HUDEP-2 (cell line): ENCODE data around the gene ANKRD44.

Experiments
- DNase-seq, 76 experiments: peaks; one replicate each; lab custom pipeline; 2025; ENCODE audit not compliant: unreplicated experiment in 76 of 76; lab: John Stamatoyannopoulos, UW

The ANKRD44 gene

DNA sequence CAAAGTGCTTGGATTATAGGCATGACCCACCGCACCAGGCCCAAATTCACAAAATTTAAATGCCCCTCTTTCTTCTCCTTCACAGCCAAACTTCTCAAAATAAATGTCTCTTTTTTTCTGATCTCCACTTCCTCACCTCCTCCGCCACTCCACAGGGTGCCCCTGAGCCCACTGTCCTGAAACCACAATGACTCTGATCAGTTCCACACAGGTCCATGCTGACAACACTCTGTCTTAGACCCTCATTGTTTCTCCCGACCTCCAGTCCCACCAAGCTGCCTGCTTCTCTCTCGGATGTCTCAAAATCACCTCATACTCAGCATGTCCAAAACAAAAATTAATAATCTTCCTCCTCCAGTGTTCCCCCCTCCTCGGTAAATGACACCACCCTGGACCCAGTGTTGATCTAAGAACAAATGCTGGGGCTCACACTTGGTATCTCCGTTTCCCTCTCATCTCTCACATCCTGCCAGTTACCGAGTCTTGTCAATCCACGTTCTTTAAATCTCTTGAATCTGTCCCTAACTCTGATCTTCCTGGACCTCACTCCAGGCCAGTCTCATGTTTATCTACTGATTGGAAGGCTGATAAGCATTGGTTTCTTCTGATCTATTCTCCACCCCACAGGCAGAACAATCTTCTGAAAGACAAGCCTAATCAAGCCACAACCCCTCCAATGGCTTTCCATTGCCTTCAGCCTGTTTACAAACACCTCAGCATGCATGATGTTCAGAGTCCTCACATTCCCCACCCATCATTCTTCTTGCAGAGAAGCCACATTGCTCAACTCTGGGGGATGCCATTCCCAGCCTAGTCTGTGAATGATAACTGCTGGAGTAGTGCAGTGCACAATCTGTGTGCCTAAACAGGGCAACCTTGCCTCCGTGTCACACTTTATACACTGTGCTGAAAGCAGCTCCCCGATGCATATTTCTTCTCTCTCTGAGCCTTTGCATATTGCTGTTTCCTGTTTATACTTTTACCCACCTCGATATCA, 12.4 kb upstream of the ANKRD44 start:
- DNase-seq: no peak

DNA sequence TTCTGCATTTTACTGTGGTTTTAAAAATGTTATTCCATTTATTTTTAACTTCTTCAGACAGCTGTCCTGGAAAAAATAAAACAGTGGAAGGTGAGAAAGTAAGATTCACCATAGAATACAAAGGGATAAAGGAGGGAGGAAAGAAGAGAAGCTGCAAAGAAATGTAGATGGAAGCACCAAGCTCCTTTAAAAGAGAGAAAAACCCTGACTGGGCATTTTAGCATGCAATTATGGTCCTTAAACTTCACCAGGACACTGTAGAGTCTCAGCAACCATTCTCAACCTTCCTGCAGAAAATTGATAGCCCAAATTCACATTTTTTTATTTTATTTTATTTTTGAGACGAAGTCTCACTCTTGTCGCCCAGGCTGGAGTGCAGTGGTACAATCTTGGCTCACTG, 11.6 kb upstream of the ANKRD44 start:
- DNase-seq: no peak

DNA sequence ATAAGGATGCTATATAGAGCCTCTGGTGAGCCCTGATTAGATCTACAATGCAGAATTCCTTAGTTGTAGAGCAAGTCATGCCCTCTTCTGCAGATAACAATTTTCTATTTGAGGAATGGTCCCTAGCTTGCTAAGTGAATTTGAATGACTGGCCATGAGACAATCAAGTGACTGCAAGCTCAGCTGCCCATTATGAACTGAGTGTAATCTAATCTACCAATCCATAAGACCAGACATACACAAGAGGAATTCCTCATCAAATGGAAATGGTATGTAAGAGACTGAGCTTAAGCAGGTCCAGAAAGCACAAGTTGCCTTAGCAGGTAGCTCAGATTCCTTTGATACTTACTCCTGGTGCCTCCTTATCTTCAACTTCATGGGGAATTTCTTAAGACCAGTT, 4.8 kb upstream of the ANKRD44 start:
- DNase-seq: no peak

DNA sequence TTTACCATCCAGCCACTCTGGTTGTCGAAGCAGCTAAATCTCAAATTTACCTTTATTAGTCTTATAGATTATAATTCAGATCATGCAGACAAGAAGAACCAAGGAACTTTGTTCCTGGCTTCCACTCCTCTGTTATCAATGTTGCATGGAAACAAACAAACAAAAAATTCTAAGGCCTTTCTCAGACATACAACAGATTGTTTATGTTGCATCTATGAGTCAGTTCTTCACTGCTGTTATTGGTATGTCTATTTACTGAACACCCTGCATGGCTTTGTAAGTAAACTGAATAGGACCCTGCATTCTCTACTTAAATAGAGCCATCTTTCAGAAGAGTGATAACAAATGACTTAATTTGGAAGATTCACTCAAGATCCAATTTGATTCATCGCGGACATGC, 1.6 kb upstream of the ANKRD44 start:
- no peak for DNase-seq

DNA sequence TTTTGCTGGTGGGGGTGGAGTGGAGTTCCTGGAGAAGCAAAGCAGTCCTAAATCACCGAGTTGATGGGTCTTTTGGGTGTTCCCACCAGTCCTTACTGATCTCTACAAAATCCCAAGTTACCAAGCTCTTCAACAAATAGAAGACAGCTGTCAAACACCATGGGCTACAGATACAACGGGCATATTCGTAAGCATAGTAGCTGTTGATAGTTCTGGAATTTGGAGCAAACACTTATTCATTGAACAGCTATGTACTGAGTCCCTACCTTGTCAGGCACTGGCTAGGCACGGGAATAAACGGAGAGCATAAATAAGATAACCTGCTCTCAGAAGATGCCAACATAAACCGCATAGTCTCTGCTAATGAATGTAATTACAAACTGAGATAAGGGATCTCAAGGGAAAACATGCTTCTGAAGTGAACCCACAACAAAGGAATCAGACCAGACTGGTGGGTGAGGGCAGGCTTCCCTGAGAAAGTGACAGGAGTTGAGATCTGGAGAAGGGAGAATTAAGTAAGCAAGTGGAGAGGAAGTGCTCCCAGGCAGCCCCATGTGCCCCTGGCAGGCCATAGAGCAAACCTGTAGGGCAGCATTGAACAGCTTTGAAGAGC, 947 bp upstream of the ANKRD44 start:
- no peak for DNase-seq

DNA sequence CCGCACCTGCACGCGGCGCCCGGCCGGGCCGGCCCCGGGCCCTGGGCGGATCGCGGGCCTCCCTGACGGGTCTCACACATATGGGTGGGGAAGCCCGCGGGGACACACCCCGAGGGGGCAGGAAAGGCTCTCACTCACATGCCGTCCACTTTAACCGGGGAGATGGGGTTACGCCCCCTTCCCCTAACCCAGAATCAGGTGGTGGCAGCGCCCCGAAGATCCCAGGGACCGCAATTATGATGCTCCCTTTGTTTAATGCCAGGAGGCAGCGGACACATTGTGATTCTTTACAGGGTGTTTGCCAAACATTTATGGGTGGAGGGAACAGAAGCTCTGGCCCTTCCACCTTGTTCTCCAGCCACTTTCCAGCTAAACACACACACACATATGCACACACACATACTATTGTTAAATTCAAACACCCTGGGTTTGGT, 424 bp upstream of the ANKRD44 start:
- no peak for DNase-seq

DNA sequence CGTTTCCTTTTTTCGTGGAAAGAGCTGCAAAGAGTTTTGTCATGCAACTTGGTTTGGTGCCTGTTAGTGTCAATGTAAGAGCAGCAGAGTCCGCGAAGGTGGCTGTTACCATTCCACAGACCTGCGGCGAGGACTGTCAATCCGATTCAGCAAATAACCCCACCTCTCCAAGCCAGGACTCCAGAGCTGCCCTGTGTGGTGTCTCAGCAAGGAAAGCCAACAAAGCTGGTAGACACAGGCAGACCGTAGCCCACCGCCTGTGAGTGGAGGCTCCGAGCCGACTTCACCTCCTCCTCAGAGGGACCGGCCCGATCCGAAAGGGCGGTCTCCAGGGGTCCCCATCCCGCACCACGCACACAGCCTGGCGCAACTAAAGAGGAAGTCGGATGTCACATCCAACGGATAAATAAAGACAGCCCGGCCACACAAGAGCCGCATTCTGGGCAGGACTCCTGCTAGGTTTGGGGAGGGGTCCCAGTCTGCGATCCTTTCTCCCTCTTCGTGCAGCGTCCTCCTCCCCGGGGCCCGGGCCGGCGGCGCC, 819 bp downstream of the ANKRD44 start:
- DNase-seq: no peak

DNA sequence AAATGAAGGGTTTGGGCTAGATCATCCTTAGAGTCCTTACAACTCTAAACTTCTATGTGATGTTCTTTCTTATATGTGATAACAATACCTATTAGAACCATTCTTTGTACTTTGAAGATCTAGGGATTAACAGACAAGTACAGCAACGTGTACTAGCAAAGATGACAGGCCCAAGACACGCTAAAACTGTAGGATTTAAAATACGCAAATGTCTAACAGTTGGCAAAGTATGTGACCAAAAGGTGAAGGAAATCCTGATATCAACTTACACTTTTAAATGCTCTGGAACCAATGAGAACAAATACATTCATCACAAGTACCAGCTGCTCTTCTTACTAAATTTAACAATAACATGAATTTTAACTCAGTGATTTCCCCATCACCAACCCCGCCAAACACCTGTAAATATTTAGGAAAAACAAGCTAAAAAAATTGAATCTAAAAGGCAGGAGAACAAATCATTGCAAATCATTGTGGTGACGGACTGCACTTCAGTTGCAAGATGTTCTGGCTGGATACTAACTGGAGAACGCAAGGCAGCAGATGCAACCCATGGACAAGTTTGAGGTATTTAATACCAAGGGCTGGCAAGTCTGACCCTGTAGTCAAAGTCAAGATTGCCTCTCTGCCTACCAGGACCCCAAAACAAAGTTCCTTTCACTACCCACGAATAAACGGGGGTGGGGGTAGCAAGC, 1.4 kb downstream of the ANKRD44 start:
- DNase-seq: no peak

DNA sequence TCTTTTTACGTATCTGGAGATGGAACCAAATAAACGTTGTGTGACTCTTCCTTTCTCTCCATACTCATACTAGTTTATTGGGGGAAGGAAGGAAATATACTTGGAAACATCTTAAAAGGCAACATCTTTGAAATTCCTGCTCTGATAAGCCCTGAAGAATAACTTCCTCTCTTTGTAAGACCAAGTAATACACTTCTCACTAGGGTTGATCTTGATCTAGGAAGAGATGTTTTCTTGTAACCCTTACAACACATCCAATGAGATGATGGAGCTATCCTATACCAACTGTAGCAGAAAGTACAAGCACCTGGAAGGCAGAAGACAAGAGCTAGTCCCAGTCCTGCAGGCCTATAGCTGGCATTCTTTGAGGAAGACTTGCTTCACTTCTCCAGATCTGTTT, 2.0 kb downstream of the ANKRD44 start:
- DNase-seq: no peak

DNA sequence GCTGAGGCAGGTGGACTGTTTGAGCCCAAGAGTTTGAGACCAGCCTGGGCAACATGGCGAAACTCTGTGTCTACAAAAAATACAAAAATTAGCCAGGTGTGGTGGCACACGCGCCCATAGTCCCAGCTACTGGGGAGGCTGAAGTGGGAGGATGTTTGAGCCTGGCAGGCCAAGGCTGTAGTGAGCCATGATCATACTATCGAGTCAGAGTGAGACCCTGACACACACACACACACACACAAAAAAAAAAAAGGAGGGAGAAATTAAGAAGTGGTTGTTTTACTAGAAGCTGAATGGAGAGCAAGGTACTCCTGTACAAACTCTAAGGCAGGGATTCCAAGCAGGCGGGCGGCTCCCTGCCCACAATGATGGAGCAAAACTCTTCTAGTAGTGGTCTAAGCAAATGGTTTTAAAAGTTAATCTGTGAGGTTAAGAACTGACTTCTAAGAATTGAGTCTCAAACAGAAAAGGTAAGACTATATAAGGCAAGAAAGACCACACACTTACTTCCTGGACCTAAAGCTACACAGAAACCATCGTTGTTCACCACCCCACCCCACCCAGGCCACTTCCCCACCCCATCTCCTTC, 2.6 kb downstream of the ANKRD44 start:
- DNase-seq: no peak

DNA sequence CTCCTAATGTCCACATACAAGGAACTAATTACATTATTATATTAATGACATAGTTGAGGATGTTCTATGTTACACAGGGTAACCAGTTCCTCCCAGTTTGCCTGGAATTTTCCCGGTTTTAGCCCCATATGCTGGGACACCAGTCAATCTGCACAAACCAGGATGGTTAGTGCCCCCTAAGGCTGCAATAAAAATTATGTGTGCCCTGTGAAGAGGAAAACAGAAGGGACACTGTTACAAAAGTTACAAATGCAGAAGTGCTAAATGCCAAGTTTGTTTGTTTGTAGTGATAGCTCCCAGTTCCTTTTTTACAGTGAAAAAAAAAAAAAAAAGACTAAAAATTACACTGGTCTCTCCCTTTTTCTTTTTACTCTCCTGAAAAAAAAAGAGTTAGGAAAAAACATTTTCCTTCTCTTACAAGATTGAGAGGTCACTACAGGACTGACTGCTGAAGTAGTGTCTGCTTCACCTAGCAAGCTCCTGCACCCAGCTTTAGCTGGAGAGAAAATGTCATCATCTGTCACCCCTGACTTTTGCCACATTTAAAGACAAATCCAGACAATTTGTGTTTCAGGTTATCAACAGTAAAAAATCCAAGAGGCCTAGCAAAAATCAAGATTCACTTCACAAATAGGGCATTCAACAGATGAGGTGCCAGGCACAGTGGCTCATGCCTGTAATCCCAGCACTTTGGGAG, 3.2 kb downstream of the ANKRD44 start:
- no peak for DNase-seq

DNA sequence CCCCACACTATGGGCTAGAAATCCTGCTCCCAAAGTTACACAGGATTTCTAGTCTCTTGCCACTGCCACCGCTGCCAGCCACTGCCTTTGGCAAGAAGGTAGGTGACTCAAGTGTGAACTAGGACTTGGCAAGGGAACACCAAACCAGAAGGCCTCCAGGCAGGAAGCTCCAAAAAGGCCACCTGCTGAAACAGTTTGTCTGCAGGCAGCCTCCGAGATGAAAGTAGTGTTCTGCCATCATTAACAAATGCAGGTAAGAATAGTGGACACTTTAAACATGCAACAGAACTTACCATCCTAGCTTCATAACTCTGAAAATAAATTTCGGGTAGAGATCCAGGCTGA, 3.9 kb downstream of the ANKRD44 start:
- no peak for DNase-seq

DNA sequence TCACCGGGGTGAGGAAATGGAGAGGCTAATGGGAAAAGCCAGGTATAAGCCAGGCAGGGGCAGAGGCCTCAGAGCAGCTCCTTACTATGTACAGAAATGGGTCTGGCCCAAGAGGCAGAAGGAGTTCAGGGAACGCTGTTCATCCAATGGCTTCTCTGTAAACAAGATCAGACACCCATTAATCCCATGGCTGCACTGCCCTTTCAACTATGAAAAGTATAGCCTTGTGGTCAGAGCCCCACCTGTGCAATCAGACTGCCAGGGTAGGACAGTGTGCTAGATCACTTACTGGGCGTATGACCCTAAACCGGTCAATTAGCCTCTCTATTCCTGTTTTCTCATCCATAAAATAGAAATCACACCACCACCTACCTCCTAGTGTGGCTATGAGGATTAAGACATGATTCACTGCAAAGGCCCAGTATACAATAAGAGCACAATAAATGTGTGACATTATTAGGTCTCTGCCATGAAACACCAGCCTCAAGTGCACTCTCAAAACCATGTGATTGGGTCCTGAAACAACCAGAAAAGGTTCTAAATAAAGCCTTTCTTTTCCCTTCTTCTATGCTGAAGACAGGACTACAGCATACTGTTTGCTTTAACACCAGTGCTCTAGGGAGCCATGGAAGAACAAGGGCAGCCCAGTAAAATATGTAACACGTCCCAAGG, 4.4 kb downstream of the ANKRD44 start:
- no peak for DNase-seq

DNA sequence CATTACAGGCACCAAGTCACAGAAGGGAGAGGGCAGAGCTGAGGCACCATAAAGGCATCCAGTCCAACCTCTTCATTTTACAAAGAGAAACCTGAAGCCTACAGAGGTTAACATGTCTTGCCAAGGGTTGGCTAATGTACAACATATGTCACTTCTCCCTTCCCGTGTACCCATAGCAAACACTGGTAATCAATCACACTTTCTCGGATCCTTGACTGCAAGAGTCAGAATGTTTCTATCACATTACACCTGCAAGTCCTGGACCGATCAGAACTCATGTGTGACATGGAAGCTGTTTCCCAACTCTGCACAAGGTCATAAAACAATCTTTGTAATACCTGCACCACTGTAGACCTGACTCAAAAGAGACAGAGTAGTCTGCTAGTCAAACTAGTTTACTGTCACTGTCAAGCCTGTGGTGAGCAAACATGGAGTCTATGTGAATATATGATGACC, 6.0 kb downstream of the ANKRD44 start:
- DNase-seq: no peak

DNA sequence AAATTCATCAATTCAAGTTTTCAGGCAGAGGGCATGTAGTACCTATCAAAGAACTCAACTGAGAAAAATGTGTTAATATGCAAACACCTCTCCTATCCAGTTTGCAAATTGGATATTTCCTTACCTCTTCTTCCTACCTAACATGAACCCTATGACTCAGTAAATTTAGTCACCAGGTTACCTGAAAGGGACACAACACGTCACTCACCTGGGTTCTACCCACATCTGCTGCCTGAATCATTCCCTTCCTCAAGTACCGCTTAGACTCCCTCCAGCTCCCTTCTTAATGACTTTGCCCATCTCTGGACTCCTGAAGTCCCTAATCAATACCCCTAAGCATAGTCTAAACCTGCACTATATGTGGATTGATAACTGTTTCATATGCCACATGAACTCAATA, 10.4 kb downstream of the ANKRD44 start:
- DNase-seq: no peak

DNA sequence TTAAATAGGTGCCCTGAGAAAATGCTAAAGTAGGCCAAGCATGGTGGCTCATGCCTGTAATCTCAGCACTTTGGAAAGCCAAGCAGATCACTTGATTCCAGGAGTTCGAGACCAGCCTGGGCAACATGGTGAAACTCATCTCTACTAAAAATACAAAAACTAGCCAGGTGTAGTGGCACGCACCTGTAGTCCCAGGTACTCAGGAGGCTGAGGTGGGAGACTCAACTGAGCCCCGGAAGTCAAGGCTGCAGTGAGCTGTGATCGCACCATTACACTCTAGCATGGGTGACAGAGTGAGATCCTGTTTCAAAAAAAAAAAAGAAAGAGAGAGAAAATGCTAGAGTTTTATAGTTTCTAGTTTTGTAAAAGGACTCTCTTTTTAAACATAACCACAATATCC, 12.0 kb downstream of the ANKRD44 start:
- DNase-seq: no peak

DNA sequence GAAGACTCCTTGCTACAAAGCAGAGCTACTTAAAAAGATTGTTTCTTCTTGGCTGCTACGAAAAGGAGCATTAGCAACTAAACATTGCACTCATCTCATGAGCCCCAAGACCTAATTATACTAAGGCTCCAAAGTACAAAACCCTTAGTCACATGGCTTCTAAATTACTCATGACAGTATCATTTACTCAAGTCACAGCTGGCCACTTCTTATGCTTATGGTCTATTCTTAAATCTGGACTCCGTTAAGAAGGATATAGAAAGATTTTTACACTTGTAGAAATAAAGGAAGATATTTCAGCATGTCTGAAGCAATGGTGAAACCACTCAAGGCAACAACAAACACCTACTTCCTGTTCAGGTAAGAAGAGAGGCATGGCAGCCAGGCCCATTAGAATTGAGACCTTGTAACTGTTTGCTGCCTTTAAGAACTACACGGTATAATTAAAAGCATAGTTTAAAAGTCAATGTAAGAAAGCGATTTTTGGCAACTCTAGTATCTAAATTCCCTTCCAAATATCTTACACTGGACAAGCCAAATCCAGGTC, 12.7 kb downstream of the ANKRD44 start:
- DNase-seq: no peak

DNA sequence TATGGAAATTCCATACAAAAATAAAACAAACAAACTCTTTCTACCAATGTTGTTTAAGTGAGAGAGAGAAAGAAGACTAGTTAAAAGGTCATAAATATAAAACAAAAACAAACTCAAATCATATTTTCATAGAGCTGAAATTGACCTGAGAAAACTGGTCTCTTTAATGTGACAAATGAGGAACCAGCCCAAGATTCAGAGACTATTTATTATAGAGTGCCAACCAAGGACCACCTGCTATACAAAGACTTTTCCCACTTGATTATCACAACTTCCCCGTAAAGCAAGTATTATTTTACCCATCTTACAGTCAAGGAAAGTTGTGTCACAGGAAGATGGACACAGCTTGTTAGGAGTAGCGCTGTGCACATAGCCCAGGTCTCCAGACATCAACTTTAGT, 13.3 kb downstream of the ANKRD44 start:
- no peak for DNase-seq

DNA sequence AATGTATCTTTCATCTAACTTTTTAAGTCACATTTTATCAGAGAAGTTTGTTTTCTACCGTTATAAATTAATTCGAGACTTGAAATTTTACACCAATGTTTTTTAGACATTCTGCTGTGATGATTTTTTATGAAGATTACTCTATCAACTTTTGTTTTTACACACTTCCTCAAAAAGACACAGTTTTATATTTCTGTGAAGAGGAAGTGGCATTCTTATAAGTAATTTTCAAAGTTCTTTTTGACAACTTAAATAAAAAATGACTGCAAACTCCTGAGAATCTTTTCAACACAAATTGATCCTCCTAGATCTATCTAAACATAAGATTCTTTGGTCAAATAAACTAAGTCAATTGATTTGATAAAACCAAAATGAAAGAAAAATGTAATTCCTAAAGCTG, 13.7 kb downstream of the ANKRD44 start:
- no peak for DNase-seq

DNA sequence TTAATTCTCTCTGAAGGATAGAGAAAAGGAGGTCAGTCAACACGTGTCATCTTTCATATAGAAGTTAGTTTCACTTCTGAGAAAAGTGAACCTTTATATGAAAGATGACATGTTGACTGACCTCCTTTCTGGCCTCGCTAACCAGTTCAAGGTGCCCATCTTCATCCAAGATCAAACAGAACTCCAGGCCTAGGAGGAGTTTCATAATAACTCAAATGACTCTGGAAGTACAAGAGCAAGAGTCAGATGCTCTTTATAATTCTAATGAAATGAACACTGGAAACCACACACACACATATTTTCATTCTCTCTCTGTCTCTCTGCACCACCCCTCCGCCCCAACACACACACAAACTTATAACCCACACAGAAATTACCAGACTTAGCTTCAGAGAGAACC, 16.3 kb downstream of the ANKRD44 start:
- no peak for DNase-seq
